HG03139 (cell line): Measurements from ENCODE around the gene RCAN1.
"Not testable (repeated sequence)": the region's sequence is repeated elsewhere in the genome, so short reads cannot be mapped to it uniquely, and the experiment has no call there.

Experiments used
- ATAC-seq: cut with Tn5 transposase; IDR thresholded peaks from one replicate; pipeline ENCODE4 v1.9.1; 2021; ENCODE audit not compliant: unreplicated experiment

Gene RCAN1

GRCh38 chr21:34621434-34622350 is 6.8 kb upstream of the RCAN1 start:
- no peak for ATAC-seq

GRCh38 chr21:34619841-34620665 is 5.1 kb upstream of the RCAN1 start:
- no peak for ATAC-seq

GRCh38 chr21:34618941-34619340 is 4.0 kb upstream of the RCAN1 start:
- no peak for ATAC-seq

GRCh38 chr21:34617753-34618339 is 2.9 kb upstream of the RCAN1 start:
- ATAC-seq: no peak

GRCh38 chr21:34615487-34615814 is 538 bp upstream of the RCAN1 start:
- peak; percentile 4 for ATAC-seq

GRCh38 chr21:34613679-34614627 is 960 bp downstream of the RCAN1 start:
- no peak for ATAC-seq

GRCh38 chr21:34612557-34612956 is 2.4 kb downstream of the RCAN1 start:
- no peak for ATAC-seq

- ATAC-seq: no peak
Measured at GRCh38 chr21:34612056-34612455, 2.9 kb downstream of the RCAN1 start.

GRCh38 chr21:34611528-34611927 is 3.4 kb downstream of the RCAN1 start:
- no peak for ATAC-seq

GRCh38 chr21:34609933-34610549 is 4.9 kb downstream of the RCAN1 start:
- ATAC-seq: no peak

GRCh38 chr21:34609244-34609932 is 5.5 kb downstream of the RCAN1 start:
- no peak for ATAC-seq

GRCh38 chr21:34607376-34607775 is 7.5 kb downstream of the RCAN1 start:
- ATAC-seq: not testable (repeated sequence)

- ATAC-seq: no peak
Measured at GRCh38 chr21:34606621-34607020, 8.3 kb downstream of the RCAN1 start.

- no peak for ATAC-seq
Measured at GRCh38 chr21:34606051-34606450, 8.9 kb downstream of the RCAN1 start.

- not testable (repeated sequence) for ATAC-seq
Measured at GRCh38 chr21:34604956-34605355, 10.0 kb downstream of the RCAN1 start.

GRCh38 chr21:34604556-34604955 is 10.4 kb downstream of the RCAN1 start:
- ATAC-seq: no peak

- no peak for ATAC-seq
Measured at GRCh38 chr21:34603710-34604057, 11.2 kb downstream of the RCAN1 start.

- ATAC-seq: no peak
Measured at GRCh38 chr21:34603002-34603709, 11.8 kb downstream of the RCAN1 start.

GRCh38 chr21:34602061-34602460 is 12.9 kb downstream of the RCAN1 start:
- no peak for ATAC-seq
